Measurements from ENCODE around the gene INPP4B. TPM values are rescaled to one million over a fixed set of nuclear protein-coding genes. Genes with fewer than 3 reads are reported as not detected.

Gene INPP4B
- total and polyA plus RNA-seq, 9 donors = 1.7 to 14.7 (median 10.7) TPM

DNA sequence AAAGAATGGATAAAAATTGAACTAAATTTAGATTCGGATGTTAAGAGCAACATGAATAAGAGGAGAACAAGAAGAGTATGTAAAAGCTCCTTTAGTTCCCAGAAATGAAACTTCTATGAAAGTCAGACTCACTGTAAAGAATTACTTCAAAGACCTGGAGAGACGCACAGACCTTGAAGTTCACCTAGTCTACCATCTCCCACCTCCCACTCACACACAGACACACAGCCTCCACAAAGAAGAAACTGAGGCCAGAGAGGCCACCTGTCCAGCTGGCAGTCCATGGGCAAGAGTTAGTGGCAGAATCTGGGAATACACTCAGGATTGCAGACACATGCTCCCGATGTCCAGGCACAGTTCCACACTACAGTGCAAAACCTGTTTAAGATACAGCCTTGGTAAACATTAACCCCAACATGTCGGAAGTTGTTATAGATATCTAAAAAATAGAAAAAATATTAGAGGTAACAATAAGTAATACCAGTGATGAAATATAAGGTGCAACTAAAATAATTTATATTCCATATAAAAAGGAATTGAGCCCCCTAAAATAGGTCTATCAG is 288.8 kb downstream of the INPP4B start:
- Histone ChIP-seq H3K4me1 (ENCODE audit: insufficient read depth) (no peaks in the 10 kb centered on the region), H3K27ac (no peak overlapping the region), H3K9me3 (no peaks in the 10 kb centered on the region), H3K4me3 (no peak overlapping the region), H3K36me3 (no peaks in the 10 kb centered on the region), H3K27me3 (no peaks in the 10 kb centered on the region)
- intact Hi-C loops (cut with DNase I) = no loop called here
- TF ChIP-seq POLR2A (IDR thresholded peaks at IDR 0.05) (no peak), EP300 (IDR thresholded peaks at IDR 0.05) (no peak)
- TF ChIP-seq, protein P1, sequence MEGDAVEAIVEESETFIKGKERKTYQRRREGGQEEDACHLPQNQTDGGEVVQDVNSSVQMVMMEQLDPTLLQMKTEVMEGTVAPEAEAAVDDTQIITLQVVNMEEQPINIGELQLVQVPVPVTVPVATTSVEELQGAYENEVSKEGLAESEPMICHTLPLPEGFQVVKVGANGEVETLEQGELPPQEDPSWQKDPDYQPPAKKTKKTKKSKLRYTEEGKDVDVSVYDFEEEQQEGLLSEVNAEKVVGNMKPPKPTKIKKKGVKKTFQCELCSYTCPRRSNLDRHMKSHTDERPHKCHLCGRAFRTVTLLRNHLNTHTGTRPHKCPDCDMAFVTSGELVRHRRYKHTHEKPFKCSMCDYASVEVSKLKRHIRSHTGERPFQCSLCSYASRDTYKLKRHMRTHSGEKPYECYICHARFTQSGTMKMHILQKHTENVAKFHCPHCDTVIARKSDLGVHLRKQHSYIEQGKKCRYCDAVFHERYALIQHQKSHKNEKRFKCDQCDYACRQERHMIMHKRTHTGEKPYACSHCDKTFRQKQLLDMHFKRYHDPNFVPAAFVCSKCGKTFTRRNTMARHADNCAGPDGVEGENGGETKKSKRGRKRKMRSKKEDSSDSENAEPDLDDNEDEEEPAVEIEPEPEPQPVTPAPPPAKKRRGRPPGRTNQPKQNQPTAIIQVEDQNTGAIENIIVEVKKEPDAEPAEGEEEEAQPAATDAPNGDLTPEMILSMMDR (IDR thresholded peaks at IDR 0.05) = no peak
- DNase-seq = no peak
- 81 to 89% (median 87%) methylated on average over 4 of the region's 4 CpGs for WGBS, 3 donors

DNA sequence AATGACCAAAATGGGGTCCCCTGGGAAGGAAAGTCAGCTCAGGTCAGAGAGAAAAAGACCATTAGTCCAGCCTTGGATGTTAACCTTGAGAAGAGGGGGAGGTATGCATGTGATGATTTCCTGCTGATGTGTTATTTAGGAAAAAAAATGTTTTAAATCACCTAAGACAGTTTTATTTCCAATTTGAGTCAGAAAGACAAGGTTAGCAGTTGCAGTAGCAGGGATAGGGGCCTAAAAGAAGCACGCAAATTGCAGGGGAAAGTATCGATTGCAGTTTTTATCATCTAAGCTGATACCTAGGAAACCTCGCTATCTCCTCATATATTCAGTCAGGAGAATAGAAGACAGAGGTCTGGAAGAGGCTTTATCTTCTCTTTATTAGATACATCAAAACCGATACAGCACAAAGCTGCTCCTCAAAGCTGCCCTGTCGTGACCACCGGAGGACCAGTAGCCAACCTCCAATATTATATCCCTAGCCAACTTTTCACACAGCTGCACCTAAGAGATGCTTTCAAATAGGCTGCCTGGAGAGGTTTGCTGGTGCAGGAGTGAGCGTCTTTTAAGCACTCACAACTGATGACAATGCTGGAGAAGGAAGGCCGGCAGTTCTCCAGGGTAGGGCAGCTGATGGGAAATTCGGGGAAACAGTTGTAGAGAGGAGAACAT is 289.4 kb downstream of the INPP4B start:
- Histone ChIP-seq H3K27ac (no peak overlapping the region), H3K9me3 (no peaks in the 10 kb centered on the region), H3K4me1 (ENCODE audit: insufficient read depth) (no peaks in the 10 kb centered on the region), H3K4me3 (no peak overlapping the region), H3K27me3 (no peaks in the 10 kb centered on the region), H3K36me3 (no peaks in the 10 kb centered on the region)
- DNase-seq = no peak
- TF ChIP-seq EP300 (IDR thresholded peaks at IDR 0.05) (no peak), POLR2A (IDR thresholded peaks at IDR 0.05) (no peak)
- TF ChIP-seq, protein P1 (IDR thresholded peaks at IDR 0.05) = no peak
- 80 to 92% (median 88%) methylated on average over 9 of the region's 9 CpGs for WGBS, 3 donors
- intact Hi-C loops (cut with DNase I) = no loop called here

DNA sequence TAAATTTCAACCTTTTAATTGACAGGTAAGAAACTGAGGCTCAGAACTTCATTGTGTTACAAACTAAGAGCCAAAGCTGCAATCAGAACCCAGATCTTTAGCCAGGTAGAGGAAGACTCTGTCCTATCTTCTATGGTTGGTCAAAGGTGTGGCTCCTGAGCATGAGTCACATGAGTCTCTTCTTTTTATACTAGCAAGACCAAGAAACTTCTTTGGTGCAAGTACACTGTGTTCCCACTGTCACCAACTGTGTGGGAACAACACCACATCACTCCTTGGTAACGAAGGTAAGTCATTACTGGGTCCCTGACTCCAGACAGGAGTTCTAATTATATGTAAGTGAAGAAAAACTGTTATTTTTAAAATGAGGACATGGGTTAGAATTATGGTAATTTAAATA is 290.1 kb downstream of the INPP4B start:
- no peak overlapping the region for H3K27ac ChIP-seq
- TF ChIP-seq EP300 (IDR thresholded peaks at IDR 0.05) = no peak
- TF ChIP-seq, protein P1 (IDR thresholded peaks at IDR 0.05) = no peak
- no peak for TF ChIP-seq POLR2A (IDR thresholded peaks at IDR 0.05)
- no peak overlapping the region for H3K4me3 ChIP-seq
- H3K9me3 ChIP-seq = no peaks in the 10 kb centered on the region
- intact Hi-C loops (cut with DNase I) = no loop called here
- no peaks in the 10 kb centered on the region for H3K27me3 ChIP-seq
- WGBS, 3 donors = 54 to 96% (median 87%) methylated on average over 1 of the region's 1 CpG
- no peaks in the 10 kb centered on the region for H3K4me1 ChIP-seq (ENCODE audit: insufficient read depth)
- no peaks in the 10 kb centered on the region for H3K36me3 ChIP-seq
- no peak for DNase-seq

DNA sequence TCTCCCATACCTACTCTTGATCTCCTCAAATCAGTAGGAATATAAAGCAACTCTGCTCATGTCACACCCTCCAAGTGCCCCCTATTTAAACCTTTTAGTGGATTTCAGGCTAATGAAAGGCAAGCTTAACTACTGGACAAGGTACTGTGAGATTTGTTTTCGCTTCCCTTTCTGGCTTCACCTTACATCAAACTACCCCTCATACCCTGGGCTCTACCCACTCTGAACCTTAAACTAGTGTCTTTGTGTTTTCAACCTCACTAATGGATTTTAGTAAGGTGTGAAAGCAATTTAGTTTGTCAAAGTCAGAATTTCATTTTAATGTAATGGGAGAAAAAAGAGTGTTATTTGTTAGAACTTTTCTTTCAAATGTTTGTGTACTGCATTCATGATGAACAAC is 291.7 kb downstream of the INPP4B start:
- H3K4me1 ChIP-seq (ENCODE audit: insufficient read depth) = no peaks in the 10 kb centered on the region
- TF ChIP-seq POLR2A (IDR thresholded peaks at IDR 0.05) = no peak
- no peak for TF ChIP-seq EP300 (IDR thresholded peaks at IDR 0.05)
- TF ChIP-seq, protein P1 (IDR thresholded peaks at IDR 0.05) = no peak
- H3K4me3 ChIP-seq = no peak overlapping the region
- no peaks in the 10 kb centered on the region for H3K27me3 ChIP-seq
- H3K36me3 ChIP-seq = no peaks in the 10 kb centered on the region
- intact Hi-C loops (cut with DNase I) = no loop called here
- no peaks in the 10 kb centered on the region for H3K9me3 ChIP-seq
- 97% methylated on average over 1 of the region's 1 CpG for WGBS, 3 donors
- H3K27ac ChIP-seq = no peak overlapping the region
- DNase-seq = no peak

Data from ovary (tissue), 9 donors.